Fibroblast of lung (primary cell): ENCODE data around the gene HTT-AS.
"Not testable (repeated sequence)": the region's sequence is repeated elsewhere in the genome, so short reads cannot be mapped to it uniquely, and the experiment has no call there.

ENCODE experiments used
- CTCF ChIP-seq, 2 donors: IDR thresholded peaks in 1 of 2; conservative IDR thresholded peaks in 1 of 2; 1 replicate in 1 of 2; 2 replicates in 1 of 2; pipeline ENCODE4 v1.5.1; 2011 to 2012; ENCODE audit warnings: low read length in 2 of 2, control low read depth in 1 of 2, inconsistent platforms in 1 of 2, low read depth in 1 of 2, mild to moderate bottlenecking in 1 of 2
- EZH2 ChIP-seq: IDR thresholded peaks from 2 replicates; pipeline ENCODE4 v1.5.1; 2012; ENCODE audit warnings: low read length, control low read depth, mild to moderate bottlenecking; ENCODE audit errors: missing control alignments

- not testable (repeated sequence) for TF ChIP-seq CTCF (conservative IDR thresholded peaks at IDR 0.05 in 1 of 2, IDR thresholded peaks at IDR 0.05 in 1 of 2; ENCODE audit: low read depth in 1 of 2, low read length in 2 of 2); EZH2
These were observed 20.4 kb upstream of the HTT-AS start for GRCh38 chr4:3094701-3095100.
